HepG2 (cell line): Measurements from ENCODE around the gene EXOC5. TPM values are rescaled to one million over a fixed set of nuclear protein-coding genes. Genes with fewer than 3 reads are reported as not detected.

Experiments
- CBX2 ChIP-seq, 2 experiments: fragments of 200-600 bp in 1 of 2; sonication (generic); formaldehyde crosslinking in 1 of 2; IDR thresholded peaks; 2 replicates each; pipeline versions ENCODE4 v1.7.0 to v1.8.1; 2018 to 2022; ENCODE audit warnings: low read depth in 2 of 2, low read length in 1 of 2, mild to moderate bottlenecking in 1 of 2, missing genetic modification reagents in 1 of 2
- CCDC6 ChIP-seq: sonication (generic); formaldehyde crosslinking; IDR thresholded peaks from 2 replicates; pipeline ENCODE4 v1.8.1; 2022; ENCODE audit warnings: mild to moderate bottlenecking, missing genetic modification reagents, moderate library complexity
- FOXA3 ChIP-seq: IDR thresholded peaks from 2 replicates; pipeline ENCODE4 v1.6.1; 2016; ENCODE audit warnings: missing genetic modification reagents, missing compliant biosample characterization
- IRF2 ChIP-seq: IDR thresholded peaks from 2 replicates; pipeline ENCODE4 v1.6.1; 2018; ENCODE audit warnings: missing genetic modification reagents, missing compliant biosample characterization
- LCORL ChIP-seq, 2 experiments: fragments of 450-650 bp in 1 of 2; sonication (generic) in 1 of 2; formaldehyde crosslinking in 1 of 2; IDR thresholded peaks; 2 replicates each; pipeline versions ENCODE4 v1.5.0 to v1.6.1; 2017 to 2020; ENCODE audit warnings: antibody characterized with exemption in 1 of 2, missing genetic modification reagents in 1 of 2
- NAIF1 ChIP-seq: sonication (generic); formaldehyde crosslinking; IDR thresholded peaks from 2 replicates; pipeline ENCODE4 v1.5.0; 2020; ENCODE audit warnings: mild to moderate bottlenecking, missing genetic modification reagents, borderline replicate concordance
- PLSCR1 ChIP-seq: sonication (generic); formaldehyde crosslinking; IDR thresholded peaks from 2 replicates; pipeline ENCODE4 v1.5.0; 2020; ENCODE audit warnings: missing genetic modification reagents, mild to moderate bottlenecking, borderline replicate concordance
- POGK ChIP-seq: sonication (generic); formaldehyde crosslinking; conservative IDR thresholded peaks from 2 replicates; pipeline ENCODE4 v1.8.0; 2022; ENCODE audit warnings: mild to moderate bottlenecking, moderate library complexity, missing genetic modification reagents
- RARG ChIP-seq: sonication (generic); formaldehyde crosslinking; IDR thresholded peaks from 2 replicates; pipeline ENCODE4 v1.4.0; 2020; ENCODE audit warnings: low read depth, mild to moderate bottlenecking, missing genetic modification reagents
- SP1 ChIP-seq, 2 experiments: fragments of 450-650 bp in 1 of 2; sonication (generic) in 1 of 2; formaldehyde crosslinking in 1 of 2; IDR thresholded peaks; 2 replicates each; pipeline versions ENCODE4 v1.4.0 to v1.6.1; 2016 to 2020; ENCODE audit warnings: missing genetic modification reagents in 1 of 2
- SRSF9 ChIP-seq: fragments of 200-400 bp; formaldehyde crosslinking; IDR thresholded peaks from 2 replicates; pipeline ENCODE4 v1.6.1; 2018; ENCODE audit warnings: borderline replicate concordance, mild to moderate bottlenecking, low read depth, low read length; ENCODE audit not compliant: insufficient read depth, poor library complexity, severe bottlenecking
- TAF1 ChIP-seq: sonication (generic); formaldehyde crosslinking; IDR thresholded peaks from 2 replicates; pipeline ENCODE4 v1.4.0; 2020; ENCODE audit warnings: missing genetic modification reagents
- TEF ChIP-seq: sonication (generic); formaldehyde crosslinking; IDR thresholded peaks from 2 replicates; pipeline ENCODE4 v1.5.0; 2020; ENCODE audit warnings: missing genetic modification reagents
- ZFX ChIP-seq: sonication (generic); formaldehyde crosslinking; IDR thresholded peaks from 2 replicates; pipeline ENCODE4 v1.4.0; 2020; ENCODE audit warnings: mild to moderate bottlenecking, low read depth, missing genetic modification reagents, moderate library complexity
- ZNF589 ChIP-seq: sonication (generic); formaldehyde crosslinking; conservative IDR thresholded peaks from 2 replicates; pipeline ENCODE4 v1.8.0; 2022; ENCODE audit warnings: mild to moderate bottlenecking, moderate library complexity, missing genetic modification reagents
- ZNF639 ChIP-seq: conservative IDR thresholded peaks from 2 replicates; pipeline ENCODE4 v1.6.1; 2018; ENCODE audit warnings: missing genetic modification reagents
- polyA plus RNA-seq, 8 experiments: library from polyadenylated mRNA; depleted of rRNA in 3 of 8; stranded (reverse) in 7 of 8; unstranded in 1 of 8; fragments of >200 nt; fragmentation: Illumina TruSeq in 4 of 8; extraction: Trizol in 4 of 8; gene quantifications; 2 replicates each; pipeline versions ENCODE4 v1.2.1 to v1.2.3, GENCODE V29; 2011 to 2016; ENCODE audit warnings: low read depth in 4 of 8, missing spikeins in 1 of 8, mixed read lengths in 1 of 8; ENCODE audit not compliant: insufficient read depth in 1 of 8
- total RNA-seq, 5 experiments: library from RNA; depleted of rRNA; stranded (reverse); fragments of >200 nt; fragmentation: Illumina TruSeq; extraction: Trizol; gene quantifications; 2 replicates each; pipeline ENCODE4 v1.2.3, GENCODE V29; 2016; ENCODE audit warnings: low read depth in 1 of 5
- TF ChIP-seq, protein P1 (sequence below): sonication (generic); formaldehyde crosslinking; IDR thresholded peaks from 2 replicates; pipeline ENCODE4 v1.4.0; 2020; ENCODE audit warnings: low read depth, mild to moderate bottlenecking, missing genetic modification reagents
- TF ChIP-seq, protein P2 (sequence below): sonication (generic); formaldehyde crosslinking; IDR thresholded peaks from 2 replicates; pipeline ENCODE4 v1.5.0; 2020; ENCODE audit warnings: missing genetic modification reagents

EXOC5 gene
- total and polyA plus RNA-seq, 2 of the 13 experiments (the other 11 are each of a cell fraction or from before 2014, with no cell fraction given) = 15.1 to 43.8 TPM

DNA sequence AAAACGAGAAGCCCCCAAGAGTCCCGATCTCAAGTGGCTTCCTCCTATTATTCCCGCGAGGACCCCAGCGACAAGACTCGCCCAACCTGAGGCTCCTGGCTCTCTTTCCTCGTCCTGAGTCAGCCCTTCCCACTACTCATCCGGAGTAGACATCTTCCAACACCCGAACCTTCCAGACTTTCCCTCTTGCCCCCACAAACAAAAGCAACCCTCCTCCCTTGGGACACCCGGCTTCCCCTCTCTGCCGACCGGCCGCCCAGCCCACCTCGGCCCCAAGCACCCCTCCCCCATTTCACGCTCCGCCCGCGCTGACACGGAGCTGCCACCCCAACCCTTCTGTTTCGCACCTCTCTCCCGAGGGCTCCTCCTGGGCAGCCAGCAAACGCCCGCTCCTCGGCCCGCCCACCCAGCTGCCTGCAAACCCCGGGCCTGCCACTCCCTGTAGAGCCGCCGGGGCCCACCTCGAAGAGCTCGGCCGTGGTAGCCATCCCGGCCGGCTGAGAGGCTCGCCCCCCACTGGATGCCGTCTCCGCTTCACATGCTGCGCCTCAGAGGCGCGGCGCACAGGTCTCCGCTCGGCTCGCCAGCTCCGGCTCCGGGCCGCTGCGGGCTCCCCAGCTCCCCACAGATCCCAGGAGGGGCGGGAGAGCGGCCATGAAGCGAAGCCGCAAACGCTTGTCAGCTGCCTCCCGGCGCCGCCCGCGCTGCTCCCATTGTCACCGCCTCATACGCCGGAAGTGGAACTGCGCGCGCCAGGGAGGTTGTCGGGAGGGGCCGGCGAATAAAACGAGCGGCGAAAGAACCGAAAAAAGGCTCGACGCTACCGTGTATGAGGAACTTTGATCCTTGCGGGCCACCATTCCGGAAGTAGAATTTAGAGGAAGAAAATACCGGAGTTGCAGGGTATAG, at the start of gene EXOC5, which contains the start of gene AP5M1 (continued):
- TF ChIP-seq PLSCR1 (no peak), ZNF589 (CRISPR knock-in tag) (peak; percentile 85), SRSF9 (no peak), TAF1 (CRISPR knock-in tag) (peak; percentile 85), ZNF639 (CRISPR knock-in tag) (peak; percentile 97), ZFX (CRISPR knock-in tag) (peak; percentile 93), POGK (CRISPR knock-in tag) (peak; percentile 47; the same call in 1 of the 2 replicates), SP1 (IDR thresholded peaks at IDR 0.05) (no peak), SP1 (CRISPR knock-in tag; IDR thresholded peaks at IDR 0.05) (no peak; the same call in 1 of the 2 replicates), CCDC6 (CRISPR knock-in tag) (peak; percentile 87), IRF2 (CRISPR knock-in tag) (peak; percentile 73; the same call in 1 of the 2 replicates), FOXA3 (no peak), TEF (0 out of 2 replicates have a peak, but pooled peaks have one; percentile 44), LCORL (IDR thresholded peaks at IDR 0.05) (no peak), LCORL (CRISPR knock-in tag; IDR thresholded peaks at IDR 0.05) (peak; percentile 70), NAIF1 (CRISPR knock-in tag) (peak; percentile 63; the same call in 1 of the 2 replicates), CBX2 (IDR thresholded peaks at IDR 0.05; ENCODE audit: low read depth, low read length) (no peak), CBX2 (CRISPR knock-in tag; IDR thresholded peaks at IDR 0.05; ENCODE audit: low read depth) (no peak), RARG (CRISPR knock-in tag) (no peak)
- TF ChIP-seq, protein P1, sequence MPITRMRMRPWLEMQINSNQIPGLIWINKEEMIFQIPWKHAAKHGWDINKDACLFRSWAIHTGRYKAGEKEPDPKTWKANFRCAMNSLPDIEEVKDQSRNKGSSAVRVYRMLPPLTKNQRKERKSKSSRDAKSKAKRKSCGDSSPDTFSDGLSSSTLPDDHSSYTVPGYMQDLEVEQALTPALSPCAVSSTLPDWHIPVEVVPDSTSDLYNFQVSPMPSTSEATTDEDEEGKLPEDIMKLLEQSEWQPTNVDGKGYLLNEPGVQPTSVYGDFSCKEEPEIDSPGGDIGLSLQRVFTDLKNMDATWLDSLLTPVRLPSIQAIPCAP = 0 out of 2 replicates have a peak, but pooled peaks have one; percentile 46
- TF ChIP-seq, protein P2, sequence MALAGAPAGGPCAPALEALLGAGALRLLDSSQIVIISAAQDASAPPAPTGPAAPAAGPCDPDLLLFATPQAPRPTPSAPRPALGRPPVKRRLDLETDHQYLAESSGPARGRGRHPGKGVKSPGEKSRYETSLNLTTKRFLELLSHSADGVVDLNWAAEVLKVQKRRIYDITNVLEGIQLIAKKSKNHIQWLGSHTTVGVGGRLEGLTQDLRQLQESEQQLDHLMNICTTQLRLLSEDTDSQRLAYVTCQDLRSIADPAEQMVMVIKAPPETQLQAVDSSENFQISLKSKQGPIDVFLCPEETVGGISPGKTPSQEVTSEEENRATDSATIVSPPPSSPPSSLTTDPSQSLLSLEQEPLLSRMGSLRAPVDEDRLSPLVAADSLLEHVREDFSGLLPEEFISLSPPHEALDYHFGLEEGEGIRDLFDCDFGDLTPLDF (CRISPR knock-in tag) = peak; percentile 93
